ENCODE data around the gene PTAFR.

Gene PTAFR

GRCh38 chr1:28110555-28110954, 65.9 kb downstream of the PTAFR start:
- no peaks in the 10 kb centered on the region for H3K4me1 ChIP-seq (ENCODE audit: low read depth, poor library complexity, severe bottlenecking)
- H3K9ac ChIP-seq, result no peak overlapping the region
- H3K79me2 ChIP-seq (ENCODE audit: insufficient read depth, low read depth), result no peaks in the 10 kb centered on the region
- no peak for TF ChIP-seq CTCF (conservative IDR thresholded peaks at IDR 0.05; ENCODE audit: low read depth, low read length)
- H4K20me1 ChIP-seq (ENCODE audit: insufficient read depth), result no peaks in the 10 kb centered on the region
- no peak overlapping the region for H3K27ac ChIP-seq
- no peak overlapping the region for H2AFZ ChIP-seq (ENCODE audit: low read depth)
- no peaks in the 10 kb centered on the region for H3K27me3 ChIP-seq (ENCODE audit: insufficient read depth, low read depth)
- H3K4me2 ChIP-seq, result no peak overlapping the region
- no peak overlapping the region for H3K4me3 ChIP-seq (IDR thresholded peaks at IDR 0.05; ENCODE audit: insufficient read depth, low read depth, low read length)
- H3K36me3 ChIP-seq (ENCODE audit: insufficient read depth), result no peaks in the 10 kb centered on the region

GRCh38 chr1:28109639-28110038, 66.9 kb downstream of the PTAFR start:
- Histone ChIP-seq H3K36me3 (ENCODE audit: insufficient read depth) (no peaks in the 10 kb centered on the region), H3K4me1 (ENCODE audit: low read depth, poor library complexity, severe bottlenecking) (no peaks in the 10 kb centered on the region), H3K27me3 (ENCODE audit: insufficient read depth, low read depth) (no peaks in the 10 kb centered on the region), H2AFZ (ENCODE audit: low read depth) (no peak overlapping the region), H3K4me2 (no peak overlapping the region), H3K9ac (no peak overlapping the region), H3K4me3 (IDR thresholded peaks at IDR 0.05; ENCODE audit: insufficient read depth, low read depth, low read length) (no peak overlapping the region), H4K20me1 (ENCODE audit: insufficient read depth) (no peaks in the 10 kb centered on the region), H3K27ac (no peak overlapping the region), H3K79me2 (ENCODE audit: insufficient read depth, low read depth) (no peaks in the 10 kb centered on the region)
- TF ChIP-seq CTCF (conservative IDR thresholded peaks at IDR 0.05; ENCODE audit: low read depth, low read length), result no peak

GRCh38 chr1:28108001-28108400, 68.5 kb downstream of the PTAFR start:
- no peak overlapping the region for H3K27ac ChIP-seq
- TF ChIP-seq CTCF (conservative IDR thresholded peaks at IDR 0.05; ENCODE audit: low read depth, low read length), result no peak

GRCh38 chr1:28104866-28105467, 71.5 kb downstream of the PTAFR start:
- Histone ChIP-seq H3K4me1 (ENCODE audit: low read depth, poor library complexity, severe bottlenecking) (no peaks in the 10 kb centered on the region), H3K4me2 (no peak overlapping the region), H3K79me2 (ENCODE audit: insufficient read depth, low read depth) (no peaks in the 10 kb centered on the region), H4K20me1 (ENCODE audit: insufficient read depth) (no peaks in the 10 kb centered on the region), H3K27me3 (ENCODE audit: insufficient read depth, low read depth) (no peaks in the 10 kb centered on the region), H3K27ac (no peak overlapping the region), H3K4me3 (IDR thresholded peaks at IDR 0.05; ENCODE audit: insufficient read depth, low read depth, low read length) (no peak overlapping the region), H2AFZ (ENCODE audit: low read depth) (no peak overlapping the region), H3K9ac (no peak overlapping the region), H3K36me3 (ENCODE audit: insufficient read depth) (no peaks in the 10 kb centered on the region)
- TF ChIP-seq CTCF (conservative IDR thresholded peaks at IDR 0.05; ENCODE audit: low read depth, low read length), result no peak

More at GRCh38 chr1:28108001-28108400, 68.5 kb downstream of the PTAFR start:
- Histone ChIP-seq H3K9ac (no peak overlapping the region), H2AFZ (ENCODE audit: low read depth) (no peak overlapping the region), H3K4me3 (IDR thresholded peaks at IDR 0.05; ENCODE audit: insufficient read depth, low read depth, low read length) (no peak overlapping the region), H3K4me2 (no peak overlapping the region), H4K20me1 (ENCODE audit: insufficient read depth) (no peaks in the 10 kb centered on the region), H3K79me2 (ENCODE audit: insufficient read depth, low read depth) (no peaks in the 10 kb centered on the region), H3K4me1 (ENCODE audit: low read depth, poor library complexity, severe bottlenecking) (no peaks in the 10 kb centered on the region), H3K27me3 (ENCODE audit: insufficient read depth, low read depth) (no peaks in the 10 kb centered on the region), H3K36me3 (ENCODE audit: insufficient read depth) (no peaks in the 10 kb centered on the region)
